HEK293T (cell line): ENCODE data around the gene GAB3.

ENCODE experiments used
- BHLHE40 ChIP-seq: fragments of 450-650 bp; IDR thresholded peaks from 2 replicates; pipeline ENCODE4 v1.6.1; 2016; ENCODE audit warnings: mild to moderate bottlenecking, moderate library complexity, borderline replicate concordance
- FOXA1 ChIP-seq: fragments of 450-650 bp; IDR thresholded peaks from 2 replicates; pipeline ENCODE4 v1.6.1; 2016; ENCODE audit warnings: mild to moderate bottlenecking
- FOXK2 ChIP-seq: fragments of 450-650 bp; IDR thresholded peaks from 2 replicates; pipeline ENCODE4 v1.6.1; 2016; ENCODE audit warnings: mild to moderate bottlenecking
- SP1 ChIP-seq: fragments of 450-650 bp; IDR thresholded peaks from 2 replicates; pipeline ENCODE4 v1.6.1; 2017
- ZNF384 ChIP-seq: fragments of 450-650 bp; IDR thresholded peaks from 2 replicates; pipeline ENCODE4 v1.6.1; 2016

DNA sequence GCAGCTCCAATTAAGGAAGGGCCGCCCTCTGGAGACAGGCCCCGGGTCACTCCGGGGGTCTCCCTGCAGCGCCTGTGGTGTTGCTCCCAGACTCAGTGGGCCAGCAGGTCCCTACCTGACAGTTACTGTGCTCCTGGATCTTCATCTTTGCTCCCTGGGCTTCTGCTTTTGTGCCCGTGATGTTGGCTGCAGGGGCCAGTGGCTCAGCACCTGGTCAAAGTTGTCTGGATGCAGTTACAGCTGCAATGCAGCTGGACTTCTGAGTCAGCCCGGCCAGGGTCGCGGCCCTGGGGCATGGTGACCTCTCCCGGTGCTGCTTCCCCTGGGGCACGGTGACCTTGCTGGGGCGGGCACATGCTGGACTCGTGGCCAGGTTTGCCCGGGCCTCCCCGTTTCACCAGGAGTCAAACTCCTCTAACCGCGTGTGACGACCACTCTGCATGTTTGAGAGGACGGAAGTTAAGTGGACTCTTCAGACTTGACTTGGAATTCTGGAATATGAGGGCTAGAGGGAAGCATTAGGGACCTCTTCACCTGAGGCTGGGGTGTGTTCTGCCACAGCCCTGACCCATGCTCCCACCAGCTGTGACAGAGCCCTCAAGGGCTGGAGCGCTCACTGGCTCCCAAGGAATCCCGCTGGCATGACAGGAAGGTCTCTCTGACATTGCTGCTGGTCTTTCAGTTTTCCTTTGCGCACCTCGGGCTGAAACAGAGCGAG is 101.2 kb downstream of the GAB3 start:
- TF ChIP-seq FOXK2: no peak
- TF ChIP-seq SP1: no peak
- no peak for TF ChIP-seq BHLHE40
- TF ChIP-seq ZNF384: no peak
- no peak for TF ChIP-seq FOXA1
